Neuronal stem cell (in vitro differentiated cells): ENCODE measurements around the gene ZFHX3.

Experiments
- DNase-seq: peaks from one replicate; pipeline ENCODE4 v3.0.0-alpha.2; 2013; ENCODE audit warnings: low spot score
- H2AFZ ChIP-seq: one replicate; pipeline ENCODE4 v1.6.1; 2013; ENCODE audit warnings: mild to moderate bottlenecking, low read length, inconsistent platforms
- H2AK5ac ChIP-seq: 2 replicates; pipeline ENCODE4 v1.6.1; 2013; ENCODE audit warnings: low read depth, mild to moderate bottlenecking, inconsistent platforms, low read length, moderate library complexity, mixed read lengths
- H2BK120ac ChIP-seq: 2 replicates; pipeline ENCODE4 v1.6.1; 2013; ENCODE audit warnings: low read depth, mild to moderate bottlenecking, inconsistent platforms, low read length, moderate library complexity, mixed read lengths
- H2BK12ac ChIP-seq: one replicate; pipeline ENCODE4 v1.6.1; 2013; ENCODE audit warnings: low read length, inconsistent platforms
- H2BK15ac ChIP-seq: 2 replicates; pipeline ENCODE4 v1.6.1; 2013; ENCODE audit warnings: mild to moderate bottlenecking, low read length, inconsistent platforms, mixed read lengths
- H2BK5ac ChIP-seq: one replicate; pipeline ENCODE4 v1.6.1; 2013; ENCODE audit warnings: inconsistent platforms, mild to moderate bottlenecking, low read length, moderate library complexity
- H3K14ac ChIP-seq: one replicate; pipeline ENCODE4 v1.6.1; 2013; ENCODE audit warnings: low read length, inconsistent platforms
- H3K18ac ChIP-seq: 2 replicates; pipeline ENCODE4 v1.6.1; 2013; ENCODE audit warnings: low read length, inconsistent platforms
- H3K23ac ChIP-seq: 2 replicates; pipeline ENCODE4 v1.6.1; 2013; ENCODE audit warnings: low read depth, mild to moderate bottlenecking, mixed read lengths, low read length, inconsistent platforms; ENCODE audit not compliant: poor library complexity
- H3K27ac ChIP-seq: replicated peaks from 3 replicates; pipeline ENCODE4 v1.5.1; 2013; ENCODE audit warnings: low read length, inconsistent platforms
- H3K27me3 ChIP-seq, 3 experiments: 2 replicates each; pipeline ENCODE4 v1.6.1; 2013; ENCODE audit warnings: low read length in 3 of 3, mild to moderate bottlenecking in 2 of 3, inconsistent platforms in 1 of 3, low read depth in 1 of 3, mixed read lengths in 1 of 3, moderate library complexity in 1 of 3; ENCODE audit not compliant: control insufficient read depth in 3 of 3, insufficient read depth in 3 of 3
- H3K36me3 ChIP-seq, 2 donors: replicated peaks in 1 of 2; 2 replicates each; pipeline ENCODE4 v1.6.1; 2013; ENCODE audit warnings: low read length in 2 of 2; ENCODE audit not compliant: control insufficient read depth in 2 of 2, insufficient read depth in 2 of 2
- H3K4ac ChIP-seq: 2 replicates; pipeline ENCODE4 v1.6.1; 2013; ENCODE audit warnings: inconsistent platforms, mild to moderate bottlenecking, low read length, moderate library complexity
- H3K4me1 ChIP-seq, 2 donors: 1 replicate in 1 of 2; 2 replicates in 1 of 2; pipeline ENCODE4 v1.6.1; 2013; ENCODE audit warnings: low read length in 2 of 2, low read depth in 1 of 2; ENCODE audit not compliant: control insufficient read depth in 2 of 2, insufficient read depth in 1 of 2
- H3K4me2 ChIP-seq: one replicate; pipeline ENCODE4 v1.6.1; 2013; ENCODE audit warnings: mild to moderate bottlenecking, low read length, inconsistent platforms; ENCODE audit not compliant: insufficient read depth, poor library complexity, severe bottlenecking
- H3K4me3 ChIP-seq, 2 donors: 2 replicates each; pipeline ENCODE4 v1.5.1; 2013; ENCODE audit warnings: low read length in 2 of 2, mild to moderate bottlenecking in 2 of 2, inconsistent platforms in 1 of 2, moderate library complexity in 1 of 2
- H3K79me1 ChIP-seq: one replicate; pipeline ENCODE4 v1.6.1; 2013; ENCODE audit warnings: low read depth, mild to moderate bottlenecking, inconsistent platforms, low read length, moderate library complexity
- H3K9ac ChIP-seq: one replicate; pipeline ENCODE4 v1.6.1; 2013; ENCODE audit warnings: mild to moderate bottlenecking, low read depth, low read length, inconsistent platforms; ENCODE audit not compliant: poor library complexity
- H3K9me3 ChIP-seq, 2 donors: replicated peaks in 1 of 2; 2 replicates each; pipeline versions ENCODE3 to v1.6.1; 2013; ENCODE audit warnings: low read length in 2 of 2, mild to moderate bottlenecking in 2 of 2, inconsistent platforms in 1 of 2, low read depth in 1 of 2, mixed read lengths in 1 of 2, moderate library complexity in 1 of 2; ENCODE audit not compliant: control insufficient read depth in 2 of 2, insufficient read depth in 1 of 2
- H4K8ac ChIP-seq: one replicate; pipeline ENCODE4 v1.6.1; 2013; ENCODE audit warnings: low read depth, mild to moderate bottlenecking, inconsistent platforms, low read length, moderate library complexity
- H4K91ac ChIP-seq: one replicate; pipeline ENCODE4 v1.6.1; 2013; ENCODE audit warnings: low read length, low read depth, mild to moderate bottlenecking, inconsistent platforms; ENCODE audit not compliant: poor library complexity
- WGBS, 2 donors: extraction: QIAGEN DNeasy Blood & Tissue Kit; methylation state at CpG; one replicate each; pipeline ENCODE4 v1.1.7; 2013; ENCODE audit warnings: missing lambda C conversion rate in 2 of 2, mixed read lengths in 1 of 2; ENCODE audit not compliant: insufficient read length in 2 of 2, insufficient replicate concordance in 1 of 2; ENCODE audit errors: extremely low coverage in 2 of 2; 5-methylcytosine and 5-hydroxymethylcytosine counted together

ZFHX3 gene

GRCh38 chr16:72819345-72819744 is 228.6 kb downstream of the ZFHX3 start:
- Histone ChIP-seq H2AFZ (no peak overlapping the region), H2BK120ac (no peak overlapping the region), H3K36me3 (peaks cover 0 to 53% of the 10 kb centered on the region in 2 donors), H3K18ac (no peak overlapping the region), H4K91ac (no peak overlapping the region), H2BK12ac (no peak overlapping the region), H3K9ac (no peak overlapping the region), H4K8ac (no peak overlapping the region), H3K4me1 (peaks cover 3 to 4% of the 10 kb centered on the region in 2 donors), H2AK5ac (no peak overlapping the region), H2BK15ac (no peak overlapping the region), H3K27ac (no peak overlapping the region), H2BK5ac (no peak overlapping the region), H3K4ac (no peak overlapping the region), H3K79me1 (no peaks in the 10 kb centered on the region), H3K9me3 (no peaks in the 10 kb centered on the region), H3K27me3 (no peaks in the 10 kb centered on the region), H3K14ac (no peak overlapping the region), H3K4me2 (no peak overlapping the region), H3K23ac (no peak overlapping the region), H3K4me3 (no peak overlapping the region)
- no CpG with 5 or more reads among the region's 6 CpGs for WGBS, 2 donors
- no peak for DNase-seq

GRCh38 chr16:72818236-72818845 is 229.6 kb downstream of the ZFHX3 start:
- no peak overlapping the region for H3K4me3 ChIP-seq
- no peak overlapping the region for H3K9ac ChIP-seq
- no peak overlapping the region for H3K14ac ChIP-seq
- no peaks in the 10 kb centered on the region for H3K79me1 ChIP-seq
- H3K4me1 ChIP-seq: peaks cover 3 to 8% of the 10 kb centered on the region in 2 donors
- no CpG with 5 or more reads among the region's 4 CpGs for WGBS, 2 donors
- H2AFZ ChIP-seq: no peak overlapping the region
- H3K18ac ChIP-seq: no peak overlapping the region
- H3K36me3 ChIP-seq: peaks cover 0 to 50% of the 10 kb centered on the region in 2 donors
- DNase-seq: no peak
- no peaks in the 10 kb centered on the region for H3K9me3 ChIP-seq
- no peak overlapping the region for H2BK120ac ChIP-seq
- H3K27me3 ChIP-seq: no peaks in the 10 kb centered on the region
- no peak overlapping the region for H2BK5ac ChIP-seq
- H3K27ac ChIP-seq: no peak overlapping the region
- H4K91ac ChIP-seq: no peak overlapping the region
- no peak overlapping the region for H3K23ac ChIP-seq
- H2BK12ac ChIP-seq: no peak overlapping the region
- no peak overlapping the region for H3K4ac ChIP-seq
- H2BK15ac ChIP-seq: no peak overlapping the region
- H3K4me2 ChIP-seq: no peak overlapping the region
- H4K8ac ChIP-seq: no peak overlapping the region
- no peak overlapping the region for H2AK5ac ChIP-seq

DNA sequence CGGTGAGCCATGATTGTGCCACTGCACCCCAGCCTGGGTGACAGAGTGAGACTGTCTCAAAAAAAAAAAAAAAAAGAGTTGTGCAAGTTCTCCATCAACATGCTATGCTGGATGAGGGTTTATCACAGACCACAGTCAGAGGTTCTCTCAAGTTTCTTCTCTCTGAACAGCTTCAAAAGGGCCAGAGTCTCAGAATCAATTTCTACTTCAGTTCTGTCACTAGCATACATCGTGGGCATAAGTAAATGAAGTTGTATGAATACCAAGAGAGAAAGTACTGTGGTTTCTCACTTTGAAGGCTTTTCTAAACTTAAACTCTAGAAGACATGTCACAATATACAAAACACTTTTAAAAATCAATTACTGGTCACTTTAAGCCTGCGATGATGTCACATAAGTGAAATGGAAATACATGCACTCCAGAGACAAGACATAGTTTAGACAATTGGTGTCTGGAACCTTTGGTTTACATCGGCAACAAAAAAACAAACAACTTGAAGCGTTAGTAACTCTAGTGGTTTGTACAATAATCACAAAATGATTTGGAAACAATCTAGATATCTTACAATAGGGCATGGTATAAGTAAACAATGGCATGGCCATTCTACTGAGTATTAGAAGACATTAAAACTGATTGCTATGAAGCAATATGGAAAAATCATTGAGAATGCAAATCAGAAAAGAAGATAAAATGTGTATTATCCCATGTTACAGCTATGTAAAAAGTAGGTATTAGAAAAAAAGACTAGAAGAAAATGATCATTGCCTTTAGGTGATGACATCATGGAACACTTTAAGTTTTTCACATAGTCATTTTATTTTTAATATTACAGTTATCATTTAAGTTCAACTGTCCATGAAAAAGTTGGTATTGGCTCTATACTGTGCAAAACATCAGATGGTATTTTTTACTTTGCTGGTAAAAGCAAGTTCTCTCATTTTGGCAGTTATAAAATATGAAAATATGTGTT is 232.3 kb downstream of the ZFHX3 start:
- DNase-seq: no peak
- Histone ChIP-seq H3K9me3 (no peaks in the 10 kb centered on the region), H4K8ac (no peak overlapping the region), H3K23ac (no peak overlapping the region), H2AFZ (no peak overlapping the region), H2BK120ac (no peak overlapping the region), H4K91ac (no peak overlapping the region), H3K4me3 (no peak overlapping the region), H3K79me1 (no peaks in the 10 kb centered on the region), H2BK5ac (no peak overlapping the region), H3K27ac (no peak overlapping the region), H3K18ac (no peak overlapping the region), H3K36me3 (peaks cover 2 to 62% of the 10 kb centered on the region in 2 donors), H3K4me1 (peaks cover 3 to 8% of the 10 kb centered on the region in 2 donors), H2BK15ac (no peak overlapping the region), H3K4me2 (no peak overlapping the region), H2AK5ac (no peak overlapping the region), H2BK12ac (no peak overlapping the region), H3K9ac (no peak overlapping the region), H3K27me3 (no peaks in the 10 kb centered on the region), H3K4ac (no peak overlapping the region), H3K14ac (no peak overlapping the region)
- no CpG with 5 or more reads among the region's 5 CpGs for WGBS, 2 donors

DNA sequence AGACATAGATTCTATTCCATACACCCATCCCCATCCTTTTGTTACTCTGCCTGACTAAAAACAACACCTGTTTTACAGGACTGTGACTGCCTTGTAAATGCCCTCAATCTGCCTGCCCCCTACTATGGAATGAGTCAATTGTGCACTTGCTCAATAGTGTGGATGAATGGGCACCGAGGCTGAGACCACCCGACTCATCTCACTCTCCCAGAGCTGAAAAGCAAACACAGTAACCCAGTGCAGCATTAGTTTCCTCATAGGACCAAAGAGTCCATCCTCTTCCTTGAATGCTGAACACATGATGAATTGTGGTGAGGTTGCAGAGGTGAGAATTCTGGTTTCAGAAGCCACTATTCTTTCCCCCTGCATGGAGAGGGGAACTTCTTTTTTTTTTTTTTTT is 233.7 kb downstream of the ZFHX3 start:
- peaks cover 2 to 58% of the 10 kb centered on the region in 2 donors for H3K36me3 ChIP-seq
- H2AFZ ChIP-seq: no peak overlapping the region
- peaks cover 0 to 2% of the 10 kb centered on the region in 2 donors for H3K9me3 ChIP-seq
- DNase-seq: no peak
- no peak overlapping the region for H2BK120ac ChIP-seq
- no peak overlapping the region for H3K23ac ChIP-seq
- no peak overlapping the region for H2AK5ac ChIP-seq
- H3K4ac ChIP-seq: no peak overlapping the region
- no peaks in the 10 kb centered on the region for H3K79me1 ChIP-seq
- H2BK12ac ChIP-seq: no peak overlapping the region
- WGBS, 2 donors: no CpG with 5 or more reads among the region's 2 CpGs
- H3K4me3 ChIP-seq: no peak overlapping the region
- H3K4me2 ChIP-seq: no peak overlapping the region
- H3K27me3 ChIP-seq: no peaks in the 10 kb centered on the region
- H4K8ac ChIP-seq: no peak overlapping the region
- H2BK15ac ChIP-seq: no peak overlapping the region
- H3K9ac ChIP-seq: no peak overlapping the region
- H4K91ac ChIP-seq: no peak overlapping the region
- H2BK5ac ChIP-seq: no peak overlapping the region
- H3K4me1 ChIP-seq: peaks cover 3 to 8% of the 10 kb centered on the region in 2 donors
- H3K18ac ChIP-seq: no peak overlapping the region
- no peak overlapping the region for H3K27ac ChIP-seq
- H3K14ac ChIP-seq: no peak overlapping the region
